T1000 (cell line): ENCODE data around the gene LRSAM1.

Source experiments
- DNase-seq: peaks from one replicate; lab custom pipeline; 2025; ENCODE audit warnings: mixed read lengths; lab: John Stamatoyannopoulos, UW

The LRSAM1 gene

GRCh38 chr9:127426756-127427155 is 24.6 kb upstream of the LRSAM1 start:
- DNase-seq = no peak

- DNase-seq = no peak
Measured at GRCh38 chr9:127428348-127428747, 23.0 kb upstream of the LRSAM1 start.

- DNase-seq = no peak
Measured at GRCh38 chr9:127430415-127430814, 20.9 kb upstream of the LRSAM1 start.

GRCh38 chr9:127437497-127438264 is 13.6 kb upstream of the LRSAM1 start:
- DNase-seq = no peak

GRCh38 chr9:127438394-127438793 is 12.9 kb upstream of the LRSAM1 start:
- no peak for DNase-seq

GRCh38 chr9:127444283-127444920 is 6.9 kb upstream of the LRSAM1 start:
- DNase-seq = no peak

GRCh38 chr9:127444921-127445850 is 6.1 kb upstream of the LRSAM1 start:
- DNase-seq = no peak

- DNase-seq = no peak
Measured at GRCh38 chr9:127445851-127446712, 5.2 kb upstream of the LRSAM1 start.

- no peak for DNase-seq
Measured at GRCh38 chr9:127446713-127447415, 4.4 kb upstream of the LRSAM1 start.

- no peak for DNase-seq
Measured at GRCh38 chr9:127447416-127448111, 3.7 kb upstream of the LRSAM1 start.

GRCh38 chr9:127448112-127448805 is 3.1 kb upstream of the LRSAM1 start:
- no peak for DNase-seq

- no peak for DNase-seq
Measured at GRCh38 chr9:127449332-127449966, 1.9 kb upstream of the LRSAM1 start.

- DNase-seq = no peak
Measured at GRCh38 chr9:127450243-127450760, 1.0 kb upstream of the LRSAM1 start.

- no peak for DNase-seq
Measured at GRCh38 chr9:127451608-127451857, 223 bp downstream of the LRSAM1 start.

- DNase-seq = peak; percentile 56
Measured at GRCh38 chr9:127451858-127452656, 747 bp downstream of the LRSAM1 start.

GRCh38 chr9:127452691-127453090 is 1.4 kb downstream of the LRSAM1 start:
- no peak for DNase-seq

- DNase-seq = no peak
Measured at GRCh38 chr9:127455324-127455992, 4.1 kb downstream of the LRSAM1 start.
